ENCODE measurements around the gene JOSD2.

Gene JOSD2

GRCh38 chr19:50492303-50493052 lies 18.5 kb downstream of the JOSD2 start:
- DNase-seq, result no peak

GRCh38 chr19:50490991-50491472 lies 20.0 kb downstream of the JOSD2 start:
- DNase-seq, result no peak

GRCh38 chr19:50490411-50490811 lies 20.6 kb downstream of the JOSD2 start:
- no peak for DNase-seq

- DNase-seq, result no peak
These were observed 21.5 kb downstream of the JOSD2 start for GRCh38 chr19:50489461-50490011.

GRCh38 chr19:50488389-50489194 lies 22.4 kb downstream of the JOSD2 start:
- DNase-seq, result no peak

GRCh38 chr19:50486823-50487515 lies 24.0 kb downstream of the JOSD2 start:
- DNase-seq, result no peak

GRCh38 chr19:50485284-50485955 lies 25.6 kb downstream of the JOSD2 start:
- DNase-seq, result no peak

- DNase-seq, result no peak
These were observed 28.1 kb downstream of the JOSD2 start for GRCh38 chr19:50482916-50483315.

GRCh38 chr19:50482271-50482855 lies 28.6 kb downstream of the JOSD2 start:
- DNase-seq, result no peak

GRCh38 chr19:50481351-50482149 lies 29.4 kb downstream of the JOSD2 start:
- DNase-seq, result no peak

- no peak for DNase-seq
These were observed 30.5 kb downstream of the JOSD2 start for GRCh38 chr19:50480281-50481111.

GRCh38 chr19:50479761-50480251 lies 31.2 kb downstream of the JOSD2 start:
- DNase-seq, result no peak

- DNase-seq, result no peak
These were observed 31.9 kb downstream of the JOSD2 start for GRCh38 chr19:50478901-50479715.

GRCh38 chr19:50477751-50478515 lies 33.1 kb downstream of the JOSD2 start:
- no peak for DNase-seq

GRCh38 chr19:50476907-50477238 lies 34.1 kb downstream of the JOSD2 start:
- DNase-seq, result no peak

GRCh38 chr19:50476224-50476906 lies 34.6 kb downstream of the JOSD2 start, which contains the start of the genes EMC10 and GARIN5A:
EMC10 (plus strand) TSS chr19:50476507; CDS start chr19:50476545, 38 bp downstream.
GARIN5A (minus strand) TSS chr19:50476848; CDS start chr19:50476388, 460 bp downstream.
- peak; percentile 94 for DNase-seq

- no peak for DNase-seq
These were observed 35.2 kb downstream of the JOSD2 start for GRCh38 chr19:50475736-50476223.
